G401 (cell line): ENCODE measurements around the gene CDK8. TPM values are rescaled to one million over a fixed set of nuclear protein-coding genes. Genes with fewer than 3 reads are reported as not detected.
A peak's percentile ranks its signal among the peaks of the same experiment; 100 is the strongest.
"Not testable (repeated sequence)": the region's sequence is repeated elsewhere in the genome, so short reads cannot be mapped to it uniquely, and the experiment has no call there.

Experiments
- DNase-seq: peaks from one replicate; pipeline ENCODE4 v3.0.0-alpha.2; 2015; ENCODE audit warnings: low spot score
- in situ Hi-C: cut with HindIII; loops from 2 replicates; pipeline ENCODE4 v1.10.0; 2016; ENCODE audit warnings: low sequenced_read_pairs, mixed read lengths
- total RNA-seq: library from RNA; depleted of rRNA; stranded (reverse); fragments of >200 nt; shearing (Covaris generic); gene quantifications from 2 replicates; pipeline ENCODE4 v1.2.3, GENCODE V29; 2014

Gene CDK8
- total RNA-seq, 1 experiment from 2014 or later: 27.2 TPM

DNA sequence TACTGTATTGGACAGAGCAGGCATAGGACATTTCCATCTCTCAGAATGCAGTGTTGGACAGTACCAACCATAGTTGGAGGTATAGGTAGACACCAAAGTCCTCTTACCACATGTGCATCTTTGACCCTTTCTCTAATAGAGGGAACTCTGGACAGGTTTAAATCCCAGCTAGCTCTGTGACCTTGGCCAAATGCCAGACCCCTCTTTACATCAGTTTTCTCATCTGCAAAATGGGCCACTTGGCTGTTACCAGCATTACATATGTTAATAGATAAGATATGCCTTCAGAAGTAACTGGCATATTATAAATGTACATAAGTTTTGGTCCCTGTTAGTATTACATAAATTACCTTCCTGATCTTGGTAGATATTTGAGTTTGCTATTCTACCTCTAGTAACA is 54.3 kb downstream of the CDK8 start:
- no peak for DNase-seq
- in situ Hi-C loops: no loop called here

DNA sequence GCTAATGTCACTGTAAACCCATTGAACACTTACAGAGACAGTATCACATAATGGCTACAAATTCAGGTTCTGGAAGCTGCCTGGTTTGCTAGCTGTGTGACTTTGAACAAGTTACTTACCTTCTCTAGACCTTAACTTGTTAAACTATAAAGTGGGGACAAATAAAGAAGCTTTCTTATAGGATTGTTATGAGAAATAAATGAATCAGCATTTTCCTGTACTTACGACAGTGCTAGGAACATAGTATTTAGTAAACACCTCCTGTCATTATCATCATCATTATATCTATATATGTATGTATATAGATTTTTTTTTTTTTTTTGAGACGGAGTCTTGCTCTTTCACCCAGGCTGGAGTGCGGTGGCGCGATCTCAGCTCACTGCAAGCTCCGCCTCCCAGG is 54.9 kb downstream of the CDK8 start:
- DNase-seq: no peak
- in situ Hi-C loops: no loop called here

DNA sequence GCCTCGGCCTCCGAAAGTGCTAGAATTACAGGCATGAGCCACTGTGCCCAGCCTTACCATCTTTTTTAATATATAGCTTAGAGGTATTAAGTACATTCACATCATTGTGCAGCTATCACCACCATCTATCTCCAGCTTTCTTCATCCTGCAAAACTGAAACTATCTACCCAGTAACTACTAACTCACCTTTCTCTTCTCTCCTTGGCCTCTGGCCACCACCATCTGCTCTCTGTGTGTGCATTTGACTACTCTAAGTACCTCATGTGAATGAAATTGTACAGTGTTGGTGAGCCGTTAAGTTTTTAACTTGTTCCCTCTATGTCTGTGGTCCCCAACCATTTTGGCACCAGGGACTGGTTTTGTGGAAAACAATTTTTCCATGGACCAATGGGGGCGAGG is 56.1 kb downstream of the CDK8 start:
- in situ Hi-C loops: no loop called here
- peak; percentile 71 for DNase-seq

DNA sequence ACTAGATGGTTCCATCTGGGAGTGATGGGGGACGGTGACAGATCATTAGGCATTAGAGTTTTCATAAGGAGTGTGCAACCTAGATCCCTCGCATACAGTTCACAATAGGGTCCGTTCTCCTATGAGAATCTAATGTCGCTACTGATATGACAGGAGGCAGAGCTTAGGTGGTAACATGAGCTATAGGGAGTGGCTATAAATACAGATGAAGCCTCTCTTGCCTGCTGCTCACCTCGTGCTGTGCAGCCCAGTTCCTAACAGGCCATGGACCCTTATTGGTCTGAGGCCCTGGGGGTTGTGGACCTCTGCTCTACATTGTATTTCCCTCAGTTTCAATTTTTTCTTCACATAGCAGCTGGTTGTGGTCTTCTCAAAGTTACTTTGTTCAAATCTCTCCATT is 56.5 kb downstream of the CDK8 start:
- in situ Hi-C loops: no loop called here
- no peak for DNase-seq

DNA sequence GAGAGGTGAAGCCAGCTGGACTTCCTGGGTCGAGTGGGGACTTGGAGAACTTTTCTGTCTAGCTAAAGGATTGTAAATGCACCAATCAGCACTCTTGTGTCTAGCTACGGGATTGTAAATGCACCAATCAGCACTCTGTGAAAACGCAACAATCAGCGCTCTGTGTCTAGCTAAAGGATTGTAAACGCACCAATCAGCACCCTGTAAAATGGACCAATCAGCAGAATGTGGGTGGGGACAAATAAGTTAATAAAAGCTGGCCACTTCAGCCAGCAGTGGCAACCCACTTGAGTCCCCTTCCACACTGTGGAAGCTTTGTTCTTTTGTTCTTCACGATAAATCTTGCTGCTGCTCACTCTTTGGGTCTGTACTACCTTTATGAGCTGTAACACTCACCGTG is 58.1 kb downstream of the CDK8 start:
- in situ Hi-C loops: not testable (repeated sequence)

DNA sequence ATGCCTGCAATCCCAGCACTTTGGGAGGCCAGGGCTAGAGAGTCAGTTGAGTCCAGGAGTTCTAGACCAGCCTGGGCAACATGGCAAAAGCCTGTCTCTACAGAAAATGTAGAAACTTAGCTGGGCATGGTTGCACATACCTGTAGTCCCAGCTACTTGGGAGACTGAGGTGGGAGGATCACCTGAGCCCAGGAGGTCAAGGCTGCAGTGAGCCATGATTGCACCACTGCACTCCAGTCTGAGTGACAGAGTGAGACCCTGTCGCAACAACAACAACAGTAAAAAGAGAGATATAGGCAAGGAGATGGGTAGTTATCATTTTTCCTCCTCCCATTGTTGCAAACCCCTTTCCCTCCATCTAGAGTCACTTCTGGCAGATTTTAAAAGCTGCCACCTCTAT is 62.2 kb downstream of the CDK8 start:
- DNase-seq, in situ Hi-C loops: not testable (repeated sequence)

More for the DNA sequence above, 58.1 kb downstream of the CDK8 start:
- DNase-seq: not testable (repeated sequence)

DNA sequence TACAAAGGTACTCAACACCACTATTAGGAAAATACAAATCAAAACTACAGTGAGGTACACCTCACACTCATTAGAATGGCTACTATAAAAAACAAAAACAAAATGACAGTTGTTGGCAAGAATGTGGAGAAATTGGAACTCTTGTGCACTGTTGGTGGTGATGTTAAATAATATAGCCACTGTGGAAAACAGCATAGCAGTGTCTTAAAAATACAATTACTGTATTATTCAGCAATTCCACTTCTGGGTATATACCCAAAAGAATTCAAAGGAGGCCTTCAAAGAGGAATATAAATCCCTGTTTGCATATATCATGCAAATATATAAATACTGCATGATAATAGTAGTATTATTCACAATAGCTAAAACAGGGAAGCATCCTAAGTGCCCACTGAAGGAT is 66.8 kb downstream of the CDK8 start:
- in situ Hi-C loops: no loop called here
- no peak for DNase-seq

DNA sequence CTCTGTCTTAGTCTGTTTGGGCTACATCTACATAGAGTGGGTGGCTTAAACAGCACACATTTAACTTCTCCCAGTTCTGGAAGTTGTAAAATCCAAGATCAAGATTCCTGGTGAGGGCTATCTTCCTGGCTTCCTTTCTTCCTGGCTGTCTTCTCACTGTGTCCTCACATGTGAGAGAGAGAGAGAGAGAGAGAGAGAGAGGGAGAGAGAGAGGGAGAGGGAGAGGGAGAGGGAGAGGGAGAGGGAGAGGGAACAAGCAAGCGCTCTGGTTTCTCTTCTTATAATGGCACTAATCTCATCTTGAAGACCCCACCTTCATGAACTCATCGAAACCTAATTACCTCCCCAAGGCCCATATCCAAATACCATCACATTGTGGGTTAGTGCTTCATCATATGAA is 69.2 kb downstream of the CDK8 start:
- DNase-seq: no peak
- in situ Hi-C loops: no loop called here

DNA sequence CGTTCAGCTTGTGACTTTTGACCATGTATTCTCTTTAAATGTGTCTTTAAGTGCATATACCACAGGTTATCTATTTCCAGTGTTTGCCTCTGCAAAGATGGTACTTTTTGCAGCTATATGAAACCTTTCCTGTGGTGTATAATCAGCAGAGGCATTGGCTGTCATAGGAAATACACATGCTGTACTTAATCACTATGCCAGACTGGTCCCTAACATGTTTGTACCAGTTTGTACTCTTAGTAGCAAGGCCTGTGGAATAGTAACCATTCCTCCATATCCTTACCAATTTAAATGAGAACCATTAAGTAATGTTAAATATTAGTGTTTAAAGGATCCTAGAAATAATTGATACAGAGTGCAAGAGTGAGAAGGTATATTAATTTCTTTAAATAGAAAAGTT is 69.8 kb downstream of the CDK8 start:
- in situ Hi-C loops: no loop called here
- peak; percentile 30 for DNase-seq

DNA sequence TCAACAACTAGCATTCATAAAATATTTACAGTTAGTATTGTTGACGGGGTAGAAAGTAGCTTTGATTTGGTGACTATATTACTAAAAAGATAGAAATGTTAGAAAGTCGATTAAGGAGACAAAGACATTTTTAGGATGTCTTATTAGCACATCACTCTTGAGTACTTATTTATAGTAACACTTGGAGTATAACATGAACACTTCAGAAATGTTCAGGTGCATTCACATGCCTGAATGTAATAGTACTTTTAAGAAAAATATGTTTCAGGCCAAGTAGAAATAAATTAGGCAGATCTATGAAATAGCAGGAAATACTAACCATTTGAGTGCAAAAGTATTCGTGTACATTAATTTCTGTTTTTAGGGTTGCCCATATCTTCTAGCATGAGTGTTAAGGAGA is 70.4 kb downstream of the CDK8 start:
- DNase-seq: no peak
- in situ Hi-C loops: no loop called here

DNA sequence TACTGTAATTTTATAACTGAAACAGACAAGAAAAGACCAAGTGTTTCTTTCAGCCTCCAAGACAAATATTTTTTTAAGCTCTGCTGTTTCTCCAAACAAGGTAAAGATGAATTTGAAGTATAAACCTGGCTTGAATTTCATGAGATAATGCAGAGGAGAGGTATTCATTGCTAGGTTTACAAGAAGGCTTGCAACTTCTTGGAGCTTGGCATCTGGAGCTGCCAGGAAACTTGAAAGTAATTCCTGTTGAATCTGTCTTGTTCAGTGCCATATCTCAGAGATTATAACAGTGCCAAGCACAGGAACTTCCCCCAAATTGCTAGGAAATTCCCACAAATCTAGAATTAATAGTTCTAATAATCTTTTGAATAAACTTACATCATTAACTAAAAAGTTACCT is 70.9 kb downstream of the CDK8 start:
- in situ Hi-C loops: no loop called here
- DNase-seq: no peak

DNA sequence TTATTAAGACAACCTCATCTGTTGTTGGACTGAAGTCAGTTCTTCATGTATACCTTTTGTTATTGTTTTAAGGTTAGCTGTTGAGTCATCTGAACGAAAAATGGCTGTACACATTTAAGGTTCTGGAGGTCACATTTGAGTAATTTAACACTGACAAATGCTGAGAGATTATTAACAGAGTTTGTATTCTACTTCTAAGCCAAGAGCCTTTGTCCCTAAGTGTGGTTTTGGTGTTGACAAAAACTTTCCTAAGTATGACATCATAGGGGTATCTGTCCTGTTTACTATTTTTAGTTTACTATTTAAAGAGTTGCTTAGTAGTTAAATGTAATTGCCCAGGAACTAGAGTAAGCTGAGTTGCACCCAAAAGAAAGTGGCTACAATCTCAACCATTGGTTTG is 71.9 kb downstream of the CDK8 start:
- no peak for DNase-seq
- in situ Hi-C loops: no loop called here

DNA sequence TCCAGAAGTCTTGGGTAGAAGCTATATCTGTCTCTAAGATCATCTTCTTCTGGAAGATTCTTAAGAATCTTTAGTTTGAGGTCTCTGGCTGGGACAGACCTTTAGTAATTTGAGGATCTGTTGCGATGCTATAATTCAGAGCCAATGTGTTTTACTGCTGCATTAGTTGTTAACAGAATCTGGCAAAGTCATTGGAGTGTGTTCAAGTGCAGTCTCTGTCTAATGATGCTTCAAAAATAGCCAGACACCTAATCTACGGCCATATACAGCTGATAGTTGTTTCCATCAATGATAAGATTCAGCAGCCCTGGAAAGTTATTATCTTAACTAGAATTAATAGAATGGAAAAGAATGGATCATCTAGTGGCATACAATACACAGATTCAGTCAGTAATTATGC is 72.6 kb downstream of the CDK8 start:
- peak; percentile 59 for DNase-seq
- in situ Hi-C loops: no loop called here

DNA sequence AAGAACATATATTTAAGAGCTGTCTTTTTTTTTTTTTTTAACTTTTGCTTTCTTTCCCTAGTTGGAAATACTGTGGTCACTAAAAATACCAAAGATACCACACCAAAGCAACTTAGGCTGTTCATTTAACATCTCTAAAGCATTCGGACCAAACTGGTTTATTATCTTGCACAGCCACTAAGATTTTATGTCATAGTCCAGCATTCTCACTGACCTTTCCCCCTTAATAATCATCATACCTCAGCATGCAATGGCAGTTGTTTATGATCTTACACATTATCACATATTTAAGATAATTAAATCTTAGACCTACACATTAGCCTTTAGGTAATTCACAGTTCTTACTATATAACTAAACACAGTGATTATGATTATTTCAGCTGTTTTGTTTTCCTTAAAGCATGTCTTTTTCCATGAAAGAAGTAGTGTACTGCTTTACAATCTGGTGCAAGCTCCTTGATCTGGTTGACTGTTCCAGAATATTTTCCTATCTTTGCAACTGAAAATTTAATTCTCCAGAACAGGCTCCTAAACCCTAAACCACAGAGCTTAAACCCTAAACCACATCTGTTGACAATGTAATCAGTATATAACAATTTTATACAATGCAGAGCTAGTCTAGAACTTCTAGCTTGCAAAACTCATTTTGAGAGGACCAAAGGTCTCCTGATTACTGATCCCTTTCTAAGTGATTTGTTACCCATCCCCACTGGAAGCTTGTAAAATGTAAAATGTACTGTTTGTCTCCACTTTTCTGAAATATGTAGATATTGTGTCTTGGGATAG is 74.2 kb downstream of the CDK8 start:
- DNase-seq: no peak
- in situ Hi-C loops: no loop called here

DNA sequence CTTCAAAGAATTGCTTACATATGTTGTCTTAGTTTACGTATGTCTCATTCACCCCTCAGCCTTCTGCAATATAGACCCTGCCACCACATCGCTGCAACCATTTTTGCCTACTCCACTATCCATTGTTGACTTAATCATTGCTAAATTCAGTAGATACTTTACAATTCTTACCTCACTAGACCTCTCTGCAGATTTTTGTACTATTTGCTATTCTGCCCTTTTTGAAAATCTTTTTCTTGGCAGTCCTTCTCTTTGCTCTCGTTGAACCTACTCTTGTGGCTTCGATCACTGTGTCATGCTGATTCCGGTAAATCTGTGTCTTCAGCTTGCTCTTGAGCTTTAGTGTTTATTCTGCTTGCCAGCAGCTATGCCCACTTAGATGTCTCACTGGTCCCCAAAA is 81.2 kb downstream of the CDK8 start:
- DNase-seq: peak; percentile 42
- in situ Hi-C loops: no loop called here

DNA sequence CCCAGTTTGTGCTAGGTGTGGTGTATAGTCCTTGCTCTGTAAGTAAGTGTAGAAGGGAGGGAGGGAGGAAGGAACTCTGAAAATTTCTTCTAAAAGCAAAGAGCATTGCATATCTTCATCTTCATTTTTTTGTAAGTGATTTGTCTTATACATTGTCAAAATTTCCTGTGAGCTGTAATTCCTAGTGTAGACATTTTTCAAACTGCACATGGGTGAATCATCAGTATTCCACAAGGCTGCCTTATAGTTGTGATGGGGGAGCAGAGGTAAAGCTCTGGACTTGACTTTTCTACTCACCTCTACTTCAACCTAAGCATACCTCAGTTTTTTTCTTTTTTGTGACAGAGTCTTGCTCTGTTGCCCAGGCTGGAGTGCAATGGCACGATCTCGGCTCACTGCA is 86.9 kb downstream of the CDK8 start:
- no peak for DNase-seq
- in situ Hi-C loops: no loop called here

DNA sequence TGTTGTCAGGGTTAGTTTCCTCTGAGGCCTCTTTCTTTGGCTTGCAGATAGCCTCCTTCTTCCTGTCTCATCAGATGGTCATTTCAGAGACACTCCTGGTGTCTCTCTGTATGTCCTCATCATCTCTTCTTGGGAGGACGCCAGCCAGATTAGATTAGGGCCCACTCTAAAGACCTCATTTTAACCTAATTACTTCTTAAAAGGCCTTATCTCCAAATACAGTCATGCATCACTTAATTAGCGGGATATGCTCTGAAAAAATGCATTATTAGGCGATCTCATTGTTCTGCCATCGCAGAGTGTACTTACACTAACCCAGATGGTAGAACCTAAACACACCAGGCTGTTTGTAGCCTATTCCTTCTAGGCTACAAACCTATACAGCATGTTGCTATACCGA is 89.0 kb downstream of the CDK8 start:
- in situ Hi-C loops: no loop called here
- no peak for DNase-seq

DNA sequence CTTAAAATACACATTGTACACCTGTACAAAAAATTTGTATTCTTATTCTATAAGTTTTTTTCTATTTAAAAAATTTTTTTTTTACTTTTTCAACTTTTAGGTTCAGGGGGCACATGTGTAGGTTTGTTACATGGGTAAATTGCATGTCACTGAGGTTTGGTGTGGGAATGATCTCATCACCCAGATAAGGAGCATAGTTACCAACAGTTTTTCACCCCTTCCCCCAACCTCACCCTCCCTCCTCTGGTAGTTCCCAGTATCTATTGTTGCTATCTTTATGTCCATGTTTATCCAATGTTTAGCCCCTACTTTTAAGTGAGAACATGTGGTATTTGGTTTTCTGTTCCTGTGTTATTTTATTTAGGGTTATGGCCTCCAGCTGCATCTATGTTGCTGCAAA is 89.9 kb downstream of the CDK8 start:
- in situ Hi-C loops: no loop called here

DNA sequence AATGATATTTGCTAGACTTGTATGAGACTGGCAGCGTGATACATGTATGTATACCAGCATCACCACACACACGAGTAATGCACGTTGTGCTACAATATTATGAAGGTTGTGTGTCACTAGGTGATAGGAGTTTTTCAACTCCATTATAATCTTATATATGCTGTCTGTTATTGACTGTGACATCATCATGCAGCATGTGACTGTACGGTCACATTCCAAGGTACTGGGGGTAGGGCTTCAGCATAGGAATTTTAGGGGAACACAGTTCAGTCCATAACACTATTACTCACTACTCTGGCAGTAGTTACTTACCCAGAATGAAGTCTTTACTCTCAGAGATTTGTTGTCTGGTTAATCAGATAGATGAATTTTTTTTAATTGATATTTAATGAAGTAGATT is 91.1 kb downstream of the CDK8 start:
- DNase-seq: no peak
- in situ Hi-C loops: no loop called here

More for the DNA sequence above, 89.9 kb downstream of the CDK8 start:
- DNase-seq: no peak

DNA sequence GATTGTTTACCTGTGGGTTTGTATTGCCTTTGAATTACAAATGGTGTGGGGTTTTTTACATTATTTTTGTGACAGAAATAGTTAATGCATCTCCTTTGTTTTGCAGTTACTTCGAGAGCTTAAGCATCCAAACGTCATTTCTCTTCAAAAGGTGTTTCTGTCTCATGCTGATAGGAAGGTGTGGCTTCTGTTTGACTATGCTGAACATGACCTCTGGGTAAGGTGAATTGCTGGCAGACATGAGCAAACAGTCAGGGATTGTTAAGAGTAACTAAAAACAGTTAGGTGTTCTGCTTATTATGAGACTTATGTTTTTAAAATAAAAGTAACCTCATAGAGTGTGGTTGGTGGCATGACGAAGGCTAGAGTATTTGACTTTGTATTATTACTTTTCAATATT is 95.0 kb downstream of the CDK8 start:
- no peak for DNase-seq
- in situ Hi-C loops: no loop called here

DNA sequence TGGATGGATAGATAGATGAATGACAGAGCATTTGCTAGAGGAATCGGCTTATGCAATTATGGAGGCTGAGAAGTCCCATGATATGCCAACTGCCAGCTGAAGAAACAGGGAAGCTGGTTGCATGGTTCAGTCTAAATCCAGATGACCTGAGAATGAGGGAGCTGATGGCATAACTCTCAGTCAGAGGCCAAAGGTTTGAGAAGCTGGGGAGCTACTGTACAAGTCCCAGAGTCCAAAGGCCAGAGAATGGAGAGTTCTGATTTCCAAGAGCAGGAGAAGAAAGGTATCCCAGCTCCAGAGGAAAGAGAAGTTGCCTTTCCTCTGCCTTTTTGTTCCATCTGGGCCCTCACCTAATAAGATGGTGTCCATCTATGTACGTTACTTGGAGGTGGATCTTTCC is 108.3 kb downstream of the CDK8 start:
- DNase-seq: no peak
- in situ Hi-C loops: no loop called here
